Neural crest cell (in vitro differentiated cells): Measurements from ENCODE around the gene MRS2. TPM values are rescaled to one million over a fixed set of nuclear protein-coding genes. Genes with fewer than 3 reads are reported as not detected.
"Not testable (repeated sequence)": the region's sequence is repeated elsewhere in the genome, so short reads cannot be mapped to it uniquely, and the experiment has no call there.

Experiments used
- DNase-seq: peaks from one replicate; pipeline ENCODE4 v3.0.0; 2021; ENCODE audit warnings: low read depth, mixed read lengths, low spot score
- H3K27ac Mint-ChIP-seq: one replicate; pipeline ENCODE4 v1.8.0; 2021; ENCODE audit warnings: mild to moderate bottlenecking, mixed read lengths; ENCODE audit not compliant: unreplicated experiment
- H3K27me3 Mint-ChIP-seq: 2 replicates; pipeline ENCODE4 v1.8.0; 2021; ENCODE audit warnings: low read depth, mild to moderate bottlenecking, mixed read lengths
- H3K36me3 Mint-ChIP-seq: 2 replicates; pipeline ENCODE4 v1.8.0; 2021; ENCODE audit warnings: low read depth, mild to moderate bottlenecking, mixed read lengths
- H3K4me1 Mint-ChIP-seq: 2 replicates; pipeline ENCODE4 v1.8.0; 2021; ENCODE audit warnings: mixed read lengths
- H3K4me3 Mint-ChIP-seq: one replicate; pipeline ENCODE4 v1.8.0; 2021; ENCODE audit warnings: mild to moderate bottlenecking, mixed read lengths
- H3K9me3 Mint-ChIP-seq: 2 replicates; pipeline ENCODE4 v1.8.0; 2021; ENCODE audit warnings: mixed read lengths
- CTCF ChIP-seq: fragments of 200-600 bp; sonication (generic); conservative IDR thresholded peaks from 2 replicates; pipeline ENCODE4 v1.5.0; 2021; ENCODE audit warnings: antibody characterized with exemption, mild to moderate bottlenecking
- total RNA-seq: library from RNA; stranded (reverse); gene quantifications from 2 replicates; pipeline ENCODE4 v1.2.1, GENCODE V29; 2021

Gene MRS2
- total RNA-seq, 1 donor from 2014 or later: 38.4 TPM

- Mint-ChIP-seq H3K4me1 (peaks cover 9% of the 10 kb centered on the region), H3K36me3 (no peaks in the 10 kb centered on the region), H3K27me3 (no peaks in the 10 kb centered on the region), H3K9me3 (peaks cover 6% of the 10 kb centered on the region), H3K4me3 (no peak overlapping the region), H3K27ac (no peak overlapping the region)
- DNase-seq: no peak
- TF ChIP-seq CTCF: no peak
Measured at GRCh38 chr6:24376871-24377270, 25.9 kb upstream of the MRS2 start.

GRCh38 chr6:24378473-24379097 lies 24.2 kb upstream of the MRS2 start:
- DNase-seq: no peak
- H3K4me3 Mint-ChIP-seq: no peak overlapping the region
- peaks cover 13% of the 10 kb centered on the region for H3K4me1 Mint-ChIP-seq
- H3K9me3 Mint-ChIP-seq: peaks cover under 1% of the 10 kb centered on the region
- no peaks in the 10 kb centered on the region for H3K36me3 Mint-ChIP-seq
- H3K27ac Mint-ChIP-seq: no peak overlapping the region
- no peak for TF ChIP-seq CTCF
- no peaks in the 10 kb centered on the region for H3K27me3 Mint-ChIP-seq

GRCh38 chr6:24381476-24382219 lies 21.1 kb upstream of the MRS2 start:
- no peaks in the 10 kb centered on the region for H3K27me3 Mint-ChIP-seq
- H3K27ac Mint-ChIP-seq: no peak overlapping the region
- no peaks in the 10 kb centered on the region for H3K36me3 Mint-ChIP-seq
- H3K4me3 Mint-ChIP-seq: no peak overlapping the region
- DNase-seq: no peak
- H3K4me1 Mint-ChIP-seq: peaks cover 9% of the 10 kb centered on the region
- no peak for TF ChIP-seq CTCF
- H3K9me3 Mint-ChIP-seq: no peaks in the 10 kb centered on the region

- no peaks in the 10 kb centered on the region for H3K9me3 Mint-ChIP-seq
- no peaks in the 10 kb centered on the region for H3K36me3 Mint-ChIP-seq
- H3K27me3 Mint-ChIP-seq: no peaks in the 10 kb centered on the region
- no peak overlapping the region for H3K27ac Mint-ChIP-seq
- TF ChIP-seq CTCF: no peak
- DNase-seq: no peak
- H3K4me3 Mint-ChIP-seq: no peak overlapping the region
- H3K4me1 Mint-ChIP-seq: peaks cover 4% of the 10 kb centered on the region
Measured at GRCh38 chr6:24382220-24382540, 20.6 kb upstream of the MRS2 start.

- not testable (repeated sequence) for H3K4me3 Mint-ChIP-seq, H3K27ac Mint-ChIP-seq, H3K4me1 Mint-ChIP-seq, H3K27me3 Mint-ChIP-seq, DNase-seq, H3K9me3 Mint-ChIP-seq, H3K36me3 Mint-ChIP-seq
Measured at GRCh38 chr6:24382891-24383494, 19.7 kb upstream of the MRS2 start.

GRCh38 chr6:24384369-24385130 lies 18.2 kb upstream of the MRS2 start:
- DNase-seq, H3K36me3 Mint-ChIP-seq, H3K27ac Mint-ChIP-seq, H3K4me3 Mint-ChIP-seq, H3K9me3 Mint-ChIP-seq, H3K4me1 Mint-ChIP-seq, H3K27me3 Mint-ChIP-seq: not testable (repeated sequence)
